Activated CD4-positive, alpha-beta T cell treated with anti-CD3 and anti-CD28 coated beads for 4 hours (primary cell): ENCODE measurements around the gene TAGLN.
"Not testable (repeated sequence)": the region's sequence is repeated elsewhere in the genome, so short reads cannot be mapped to it uniquely, and the experiment has no call there.

Source experiments
- DNase-seq, 2 donors: peaks; one replicate each; pipeline ENCODE4 v3.0.0-alpha.2; 2020

TAGLN gene

GRCh38 chr11:117180661-117181585, 18.2 kb upstream of the TAGLN start:
- DNase-seq: peak; percentile 48 to 59

GRCh38 chr11:117181586-117182550, 17.3 kb upstream of the TAGLN start:
- no peak for DNase-seq

- no peak for DNase-seq
Measured at GRCh38 chr11:117182551-117182935, 16.6 kb upstream of the TAGLN start.

GRCh38 chr11:117183178-117183577, 16.0 kb upstream of the TAGLN start:
- DNase-seq: not testable (repeated sequence)

GRCh38 chr11:117183724-117184349, 15.3 kb upstream of the TAGLN start:
- DNase-seq: no peak

- DNase-seq: no peak
Measured at GRCh38 chr11:117185736-117186430, 13.3 kb upstream of the TAGLN start.

GRCh38 chr11:117186431-117186761, 12.8 kb upstream of the TAGLN start:
- DNase-seq: no peak

GRCh38 chr11:117187007-117187406, 12.2 kb upstream of the TAGLN start:
- no peak for DNase-seq

GRCh38 chr11:117187428-117187798, 11.8 kb upstream of the TAGLN start:
- no peak for DNase-seq

- no peak for DNase-seq
Measured at GRCh38 chr11:117187799-117188481, 11.2 kb upstream of the TAGLN start.

GRCh38 chr11:117188620-117189081, 10.5 kb upstream of the TAGLN start:
- DNase-seq: no peak

GRCh38 chr11:117189191-117189940, 9.8 kb upstream of the TAGLN start:
- DNase-seq: no peak

GRCh38 chr11:117189941-117190544, 9.1 kb upstream of the TAGLN start:
- DNase-seq: no peak

GRCh38 chr11:117191680-117192400, 7.3 kb upstream of the TAGLN start:
- DNase-seq: no peak

GRCh38 chr11:117192401-117192875, 6.7 kb upstream of the TAGLN start:
- no peak for DNase-seq

GRCh38 chr11:117193130-117194020, 5.8 kb upstream of the TAGLN start:
- DNase-seq: no peak

GRCh38 chr11:117194267-117194666, 4.9 kb upstream of the TAGLN start:
- DNase-seq: no peak

GRCh38 chr11:117195258-117195657, 3.9 kb upstream of the TAGLN start:
- no peak for DNase-seq

- DNase-seq: no peak
Measured at GRCh38 chr11:117195761-117196160, 3.4 kb upstream of the TAGLN start.
